B cell (primary cell): ENCODE results near the gene LIPC. TPM values are rescaled to one million over a fixed set of nuclear protein-coding genes. Genes with fewer than 3 reads are reported as not detected.

Experiments used
- ATAC-seq: fragments of 200-7000 bp; cut with Tn5 transposase; one replicate; pipeline ENCODE4 v1.10.0; 2021; ENCODE audit warnings: low read depth, mild to moderate bottlenecking, moderate number of reproducible peaks, moderate library complexity
- CTCF ChIA-PET: fragments of 350-600 bp; sonication (Branson Sonifier 250); formaldehyde crosslinking; loops from one replicate; lab custom pipeline; 2021; ENCODE audit warnings: antibody characterized with exemption, inconsistent platforms; lab: Charles Lee
- POLR2A ChIA-PET: fragments of 350-600 bp; sonication (Branson Sonifier 250); formaldehyde crosslinking; loops from one replicate; lab custom pipeline; 2021; ENCODE audit warnings: antibody characterized with exemption; lab: Charles Lee
- DNase-seq: peaks from one replicate; pipeline ENCODE4 v3.0.0; 2013
- H2AFZ ChIP-seq: 2 replicates; pipeline ENCODE4 v1.6.1; 2012; ENCODE audit warnings: mild to moderate bottlenecking, low read depth, low read length; ENCODE audit not compliant: insufficient read depth, poor library complexity, severe bottlenecking
- H3K27ac ChIP-seq, 2 donors: 1 replicate in 1 of 2; 2 replicates in 1 of 2; pipeline ENCODE4 v1.5.1; 2012 to 2013; ENCODE audit warnings: low read length in 2 of 2, mild to moderate bottlenecking in 2 of 2, moderate library complexity in 1 of 2
- H3K27me3 ChIP-seq, 4 experiments: fragments of 200-600 bp in 1 of 4; sonication (generic) in 1 of 4; replicated peaks in 1 of 4; 1 replicate in 2 of 4; 2 replicates in 2 of 4; pipeline versions ENCODE4 v1.6.1 to v1.7.0; 2013 to 2016; ENCODE audit warnings: low read length in 3 of 4, mild to moderate bottlenecking in 2 of 4, mixed read lengths in 1 of 4, moderate library complexity in 1 of 4; ENCODE audit not compliant: insufficient read depth in 4 of 4, control insufficient read depth in 3 of 4; ENCODE audit errors: control extremely low read depth in 1 of 4
- H3K36me3 ChIP-seq, 2 experiments: replicated peaks in 1 of 2; 1 replicate in 1 of 2; 2 replicates in 1 of 2; pipeline versions ENCODE4 v1.6.1 to v1.7.1; 2013; ENCODE audit warnings: low read length in 1 of 2; ENCODE audit not compliant: insufficient read depth in 2 of 2, control insufficient read depth in 1 of 2; ENCODE audit errors: control extremely low read depth in 1 of 2, extremely low read depth in 1 of 2
- H3K4me1 ChIP-seq, 2 donors: fragments of 200-600 bp in 1 of 2; sonication (generic) in 1 of 2; 1 replicate in 1 of 2; 2 replicates in 1 of 2; pipeline versions ENCODE4 v1.5.1 to v1.6.1; 2013 to 2017; ENCODE audit warnings: low read length in 2 of 2; ENCODE audit not compliant: control insufficient read depth in 2 of 2, insufficient read depth in 2 of 2
- H3K4me2 ChIP-seq: replicated peaks from 2 replicates; pipeline ENCODE3; 2012; ENCODE audit warnings: mild to moderate bottlenecking, low read depth, low read length; ENCODE audit not compliant: poor library complexity, severe bottlenecking
- H3K4me3 ChIP-seq, 5 experiments: fragments of 200-600 bp in 1 of 5; sonication (generic) in 1 of 5; 1 replicate in 3 of 5; 2 replicates in 2 of 5; pipeline versions ENCODE4 v1.5.1 to v1.7.0; 2011 to 2016; ENCODE audit warnings: low read length in 4 of 5, mild to moderate bottlenecking in 4 of 5, low read depth in 2 of 5, control low read depth in 1 of 5, moderate library complexity in 1 of 5; ENCODE audit not compliant: insufficient read depth in 1 of 5; ENCODE audit errors: control extremely low read depth in 1 of 5, extremely low read depth in 1 of 5
- H3K79me2 ChIP-seq: fragments of 200-600 bp; sonication (generic); one replicate; pipeline ENCODE4 v1.6.0; 2016; ENCODE audit warnings: low read length; ENCODE audit not compliant: control insufficient read depth, insufficient read depth
- H3K9ac ChIP-seq: fragments of 200-600 bp; sonication (generic); 2 replicates; pipeline ENCODE4 v1.6.1; 2017; ENCODE audit warnings: mild to moderate bottlenecking, low read length, moderate library complexity
- H3K9me3 ChIP-seq, 3 donors: one replicate each; pipeline versions ENCODE4 v1.6.1 to v1.7.1; 2013; ENCODE audit warnings: low read length in 2 of 3; ENCODE audit not compliant: control insufficient read depth in 2 of 3, insufficient read depth in 1 of 3; ENCODE audit errors: control extremely low read depth in 1 of 3
- H4K20me1 ChIP-seq: 2 replicates; pipeline ENCODE4 v1.6.0; 2012; ENCODE audit warnings: mild to moderate bottlenecking, low read length; ENCODE audit not compliant: insufficient read depth, control insufficient read depth, poor library complexity, severe bottlenecking
- H3K27ac Mint-ChIP-seq: one replicate; pipeline ENCODE4 v1.8.0; 2021; ENCODE audit warnings: mixed read lengths
- H3K27me3 Mint-ChIP-seq: one replicate; pipeline ENCODE4 v1.8.0; 2021; ENCODE audit warnings: mixed read lengths
- H3K4me1 Mint-ChIP-seq: one replicate; pipeline ENCODE4 v1.8.0; 2021; ENCODE audit warnings: mixed read lengths
- H3K4me3 Mint-ChIP-seq: one replicate; pipeline ENCODE4 v1.8.0; 2021; ENCODE audit warnings: mixed read lengths
- H3K9me3 Mint-ChIP-seq: one replicate; pipeline ENCODE4 v1.8.0; 2022; ENCODE audit warnings: mixed read lengths; ENCODE audit not compliant: insufficient read depth
- CTCF ChIP-seq: fragments of 200-600 bp; IDR thresholded peaks from one replicate; pipeline ENCODE4 v1.8.0; 2022; ENCODE audit warnings: antibody characterized with exemption, mild to moderate bottlenecking
- EZH2 ChIP-seq: IDR thresholded peaks from 2 replicates; pipeline ENCODE4 v1.6.1; 2012; ENCODE audit warnings: borderline replicate concordance, low read depth, mild to moderate bottlenecking, moderate library complexity, low read length; ENCODE audit not compliant: insufficient read depth, poor library complexity, severe bottlenecking
- WGBS: methylation state at CpG from one replicate; pipeline ENCODE4 v1.1.5; 2013; ENCODE audit warnings: missing lambda C conversion rate; ENCODE audit not compliant: insufficient coverage; 5-methylcytosine and 5-hydroxymethylcytosine counted together
- intact Hi-C: fragments of 100-400 bp; cut with micrococcal nuclease; formaldehyde crosslinking; loops from one replicate; pipeline ENCODE4 v1.10.0; 2022
- polyA plus RNA-seq: library from polyadenylated mRNA; depleted of rRNA; stranded (reverse); fragments of >200 nt; gene quantifications from 2 replicates; pipeline ENCODE4 v1.2.3, GENCODE V29; 2012
- total RNA-seq, 2 donors: library from RNA; stranded (reverse); fragments of 120-200 nt in 1 of 2; gene quantifications; 1 replicate in 1 of 2; 2 replicates in 1 of 2; pipeline versions ENCODE4 v1.2.3 to v1.2.4, GENCODE V29; 2013 to 2022

Gene LIPC
- total and polyA plus RNA-seq, 2 donors (not counting 1 experiment from before 2014, with no cell fraction given), result not detected

GRCh38 chr15:58520464-58520863, 88.7 kb downstream of the LIPC start:
- no peak for ATAC-seq
- H3K9ac ChIP-seq, result no peak overlapping the region
- no peak for DNase-seq
- Mint-ChIP-seq H3K4me1 (peaks cover 35% of the 10 kb centered on the region), H3K27ac (no peak overlapping the region), H3K27me3 (peaks cover 19% of the 10 kb centered on the region), H3K9me3 (no peaks in the 10 kb centered on the region), H3K4me3 (no peak overlapping the region)
- 71% methylated on average over 5 of the region's 9 CpGs for WGBS
- no peak overlapping the region for H3K4me2 ChIP-seq
- no peaks in the 10 kb centered on the region for H3K79me2 ChIP-seq
- H3K36me3 ChIP-seq, result no peaks in the 10 kb centered on the region
- H4K20me1 ChIP-seq, result no peaks in the 10 kb centered on the region
- TF ChIP-seq EZH2 (no peak), CTCF (no peak)
- intact Hi-C loops, result no loop called here
- no peak overlapping the region for H2AFZ ChIP-seq
- no peak overlapping the region for H3K4me3 ChIP-seq
- peaks cover 0 to 2% (median 1%) of the 10 kb centered on the region in 4 experiments for H3K27me3 ChIP-seq
- no peak overlapping the region for H3K27ac ChIP-seq
- POLR2A ChIA-PET, result no interaction called here
- CTCF ChIA-PET, result no interaction called here
- H3K4me1 ChIP-seq, result peaks cover 20 to 28% of the 10 kb centered on the region in 2 donors
- H3K9me3 ChIP-seq, result no peaks in the 10 kb centered on the region

- H3K4me3 Mint-ChIP-seq, result no peak overlapping the region
- Histone ChIP-seq H4K20me1 (no peaks in the 10 kb centered on the region), H3K4me2 (no peak overlapping the region), H3K27me3 (peaks cover 0 to 2% (median 1%) of the 10 kb centered on the region in 4 experiments), H3K9me3 (no peaks in the 10 kb centered on the region), H3K27ac (no peak overlapping the region), H2AFZ (no peak overlapping the region), H3K79me2 (no peaks in the 10 kb centered on the region), H3K36me3 (no peaks in the 10 kb centered on the region), H3K4me3 (no peak overlapping the region), H3K4me1 (peaks cover 16 to 24% of the 10 kb centered on the region in 2 donors), H3K9ac (no peak overlapping the region)
- ChIA-PET POLR2A (no interaction called here), CTCF (no interaction called here)
- H3K27me3 Mint-ChIP-seq, result peaks cover 23% of the 10 kb centered on the region
- WGBS, result 97% methylated on average over 3 of the region's 4 CpGs
- H3K27ac Mint-ChIP-seq, result no peak overlapping the region
- no peaks in the 10 kb centered on the region for H3K9me3 Mint-ChIP-seq
- ATAC-seq (no peak), DNase-seq (no peak)
- H3K4me1 Mint-ChIP-seq, result peaks cover 30% of the 10 kb centered on the region
- no peak for TF ChIP-seq EZH2
- TF ChIP-seq CTCF, result no peak
- intact Hi-C loops, result no loop called here
These were observed 89.1 kb downstream of the LIPC start for GRCh38 chr15:58520936-58521292.
